ENCODE data around the gene SLC25A31. TPM values are rescaled to one million over a fixed set of nuclear protein-coding genes. Genes with fewer than 3 reads are reported as not detected.

Gene SLC25A31
- total RNA-seq, 2 experiments from 2014 or later: not detected

DNA sequence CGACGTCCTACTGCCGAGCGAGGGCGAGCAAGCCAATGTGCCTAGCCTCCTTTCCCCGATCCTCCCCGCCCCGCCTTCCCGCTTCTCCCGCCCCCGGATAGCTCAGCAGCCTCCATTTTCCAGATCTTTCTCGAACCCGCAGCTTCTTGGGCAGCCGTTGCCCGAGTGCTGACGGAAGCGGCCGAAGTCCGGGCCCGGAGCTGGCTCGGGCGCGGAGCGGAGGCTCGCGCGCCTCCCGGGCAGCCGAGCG is 51.8 kb downstream of the SLC25A31 start:
- Mint-ChIP-seq H3K27ac (no peak overlapping the region), H3K27me3 (peaks cover 54% of the 10 kb centered on the region), H3K4me1 (ENCODE audit: low read depth) (peaks cover 18% of the 10 kb centered on the region), H3K36me3 (peaks cover 2% of the 10 kb centered on the region), H3K4me3 (peak overlapping the region; percentile 79), H3K9me3 (no peaks in the 10 kb centered on the region)
- ChIA-PET CTCF (interaction anchor here (1.1 kb wide), 1 partner anchor 279 kb away, joined by 3 read pairs; the partner anchor contains the start of gene LARP1B), POLR2A (interaction anchor here (0.5 to 1.8 kb wide), 2 partner anchors 37 to 183 kb away, joined by 6 read pairs; partner anchors contain the start of genes ABHD18 and MFSD8)
- intact Hi-C loops (cut with micrococcal nuclease): loop anchor here (1.0 to 2.0 kb wide), 6 partner anchors 98 to 506 kb away; partner anchors contain the start of genes ABHD18, INTU, LARP1B and MFSD8
- peak; percentile 79 for DNase-seq

DNA sequence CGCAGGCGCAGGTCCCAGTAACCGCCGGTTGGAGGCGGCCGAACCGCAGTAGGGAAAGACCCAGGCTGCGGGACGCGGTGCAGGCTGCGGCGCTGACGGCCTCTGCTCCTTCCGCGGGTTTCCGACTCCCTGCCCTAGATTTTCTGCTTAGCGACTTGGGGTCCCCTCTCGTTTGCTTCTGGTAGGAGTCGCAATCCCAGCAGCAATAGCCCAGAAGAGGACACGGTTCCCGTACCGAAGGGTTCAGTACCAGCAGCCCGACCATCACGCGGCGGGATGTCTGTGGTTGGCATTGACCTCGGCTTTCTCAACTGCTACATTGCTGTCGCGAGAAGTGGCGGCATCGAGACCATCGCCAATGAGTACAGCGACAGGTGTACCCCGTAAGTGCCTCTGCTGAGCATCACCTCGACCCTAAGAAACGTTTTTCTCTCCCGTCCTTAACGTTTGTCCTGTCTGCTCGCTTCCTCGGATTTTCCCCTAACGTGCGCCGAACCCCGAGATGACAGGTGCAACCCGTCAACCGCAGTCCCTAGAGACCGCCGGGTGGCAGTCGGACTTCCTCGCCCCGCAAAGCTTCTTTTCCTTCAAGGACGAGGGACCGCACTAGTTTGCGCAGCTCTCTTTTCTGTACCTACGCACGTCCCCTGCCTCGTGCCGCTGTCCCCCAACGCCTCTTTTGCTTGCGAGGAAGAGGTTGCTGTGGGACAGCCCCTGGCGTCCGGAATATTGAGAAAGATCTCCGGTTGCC is 52.2 kb downstream of the SLC25A31 start, which contains the start of gene HSPA4L:
TSS of gene HSPA4L (plus strand) at position 48 of the 751 bp plus-strand sequence. CDS start at position 277, 229 bp downstream.
- peaks cover 2% of the 10 kb centered on the region for H3K36me3 Mint-ChIP-seq
- H3K4me1 Mint-ChIP-seq (ENCODE audit: low read depth): peaks cover 18% of the 10 kb centered on the region
- H3K27me3 Mint-ChIP-seq: peaks cover 51% of the 10 kb centered on the region
- H3K27ac Mint-ChIP-seq: peak within 1 kb of the TSS; percentile 49
- H3K4me3 Mint-ChIP-seq: peak within 1 kb of the TSS; percentile 79
- DNase-seq: no peak
- H3K9me3 Mint-ChIP-seq: no peaks in the 10 kb centered on the region
- ChIA-PET CTCF (interaction anchor here (0.8 kb wide), 1 partner anchor 183 kb away, joined by 4 read pairs; the partner anchor contains the start of genes ABHD18 and MFSD8), POLR2A (interaction anchor here (1.8 kb wide), 1 partner anchor 183 kb away, joined by 6 read pairs; the partner anchor contains the start of genes ABHD18 and MFSD8)
- intact Hi-C loops (cut with micrococcal nuclease): loop anchor here (1.0 to 2.0 kb wide), 6 partner anchors 98 to 506 kb away; partner anchors contain the start of genes ABHD18, INTU, LARP1B and MFSD8

DNA sequence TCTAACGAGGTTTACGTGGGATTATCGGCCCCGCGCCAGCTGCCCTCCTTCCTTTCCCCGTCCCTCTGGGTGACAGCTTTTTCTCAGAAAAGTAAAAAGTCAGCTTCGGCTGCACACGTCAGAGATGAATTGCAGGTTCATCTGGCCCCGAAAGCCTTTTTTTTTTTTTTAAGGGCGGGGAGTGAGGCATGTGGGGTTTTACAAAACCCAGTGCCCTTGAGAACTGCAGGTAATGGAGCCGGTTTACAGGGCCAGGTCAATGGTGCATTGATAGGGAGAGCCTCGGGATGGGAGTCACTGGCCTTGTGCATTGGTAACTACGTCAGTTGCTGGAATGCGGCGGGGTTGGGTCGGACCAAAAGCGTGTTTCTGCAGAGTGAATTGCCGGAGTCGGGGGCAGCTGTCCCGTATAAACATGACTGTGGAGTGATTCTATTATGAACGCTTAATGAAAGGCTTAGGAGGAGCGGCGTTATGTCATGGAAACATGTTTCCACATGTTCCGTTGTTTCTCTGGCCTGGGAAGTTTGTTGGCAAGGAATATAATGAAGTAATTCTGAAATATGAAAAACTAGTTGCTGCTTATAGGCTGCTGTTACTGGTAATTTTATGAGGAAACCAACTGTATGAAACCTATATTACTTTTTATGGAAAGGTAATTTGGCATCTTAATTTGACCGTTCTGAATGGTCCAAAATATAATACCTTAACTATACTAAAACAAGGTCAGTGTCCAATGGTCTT is 53.0 kb downstream of the SLC25A31 start:
- Mint-ChIP-seq H3K36me3 (peaks cover 2% of the 10 kb centered on the region), H3K4me3 (peak overlapping the region; percentile 79), H3K9me3 (no peaks in the 10 kb centered on the region), H3K27me3 (peaks cover 44% of the 10 kb centered on the region), H3K4me1 (ENCODE audit: low read depth) (peaks cover 18% of the 10 kb centered on the region), H3K27ac (peak overlapping the region; percentile 49)
- CTCF ChIA-PET: interaction anchor here (0.8 kb wide), 1 partner anchor 182 kb away, joined by 4 read pairs; the partner anchor contains the start of genes ABHD18 and MFSD8
- intact Hi-C loops (cut with micrococcal nuclease): loop anchor here (2.0 kb wide), 3 partner anchors 150 to 278 kb away; partner anchors contain the start of genes INTU and LARP1B
- POLR2A ChIA-PET: interaction anchor here (1.8 kb wide), 1 partner anchor 182 kb away, joined by 6 read pairs; the partner anchor contains the start of genes ABHD18 and MFSD8
- peak; percentile 77 for DNase-seq

DNA sequence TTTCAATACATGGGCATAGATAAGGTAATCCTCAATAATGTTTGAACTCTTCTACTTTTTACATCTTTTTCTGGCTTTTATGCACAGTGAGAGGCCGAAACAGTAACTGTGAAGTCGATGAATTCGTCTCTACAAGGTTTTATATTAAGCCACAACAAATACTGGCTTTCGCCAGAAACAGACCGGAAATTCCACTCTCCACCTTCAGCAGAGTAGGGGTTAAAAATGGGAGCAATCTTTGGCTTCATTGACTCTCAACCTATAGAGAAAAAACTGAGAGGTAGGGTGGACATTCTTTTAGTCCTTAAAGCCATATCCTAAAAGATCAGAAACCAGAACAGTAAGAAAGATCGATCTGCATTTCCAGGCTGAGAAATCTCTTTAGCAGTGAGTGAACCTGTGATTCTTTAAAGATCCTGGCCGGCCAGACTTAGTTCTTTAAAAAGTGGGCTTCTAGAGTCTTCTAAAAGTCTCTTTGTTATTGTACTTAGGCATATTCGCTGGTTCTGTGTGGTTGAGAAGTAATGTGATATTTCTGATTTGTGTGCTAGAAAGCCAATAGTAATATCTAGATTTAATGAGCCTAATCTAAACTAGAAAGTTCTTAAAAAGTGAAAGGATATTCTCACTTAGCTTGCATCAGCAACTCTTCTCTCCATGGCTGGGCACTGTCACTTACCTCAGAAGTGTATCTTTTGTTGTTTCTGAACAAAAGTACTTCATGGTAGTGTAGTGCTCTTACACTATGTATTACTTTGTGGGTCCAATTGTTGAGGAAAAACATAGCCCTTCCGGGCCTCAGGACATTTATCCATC is 54.0 kb downstream of the SLC25A31 start:
- ChIA-PET CTCF (no interaction called here), POLR2A (no interaction called here)
- Mint-ChIP-seq H3K4me3 (no peak overlapping the region), H3K36me3 (peaks cover 2% of the 10 kb centered on the region), H3K27me3 (peaks cover 44% of the 10 kb centered on the region), H3K4me1 (ENCODE audit: low read depth) (peaks cover 18% of the 10 kb centered on the region), H3K27ac (no peak overlapping the region), H3K9me3 (no peaks in the 10 kb centered on the region)
- intact Hi-C loops (cut with micrococcal nuclease): loop anchor here (2.0 kb wide), 3 partner anchors 151 to 277 kb away; partner anchors contain the start of genes INTU and LARP1B
- DNase-seq: no peak

DNA sequence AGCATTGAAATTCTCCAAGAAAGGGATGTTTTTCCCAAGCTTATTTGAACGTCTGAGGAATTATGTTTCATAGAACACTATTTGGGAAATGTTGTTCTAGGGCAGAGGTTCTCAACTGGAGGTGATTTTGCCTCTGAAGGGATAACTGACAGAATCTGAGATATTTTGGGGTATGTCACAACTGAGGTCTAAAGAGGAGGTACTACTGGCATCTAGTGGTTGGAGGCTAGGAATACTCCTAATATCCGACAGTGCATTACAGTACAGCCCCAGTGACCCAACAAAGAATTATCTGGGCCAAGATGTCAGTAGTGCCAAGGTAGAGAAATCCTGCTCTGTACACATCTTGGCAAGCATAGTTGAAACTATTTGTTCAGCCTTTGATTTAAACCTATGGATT is 58.3 kb downstream of the SLC25A31 start:
- peaks cover 31% of the 10 kb centered on the region for H3K27me3 Mint-ChIP-seq
- no peak overlapping the region for H3K27ac Mint-ChIP-seq
- no peaks in the 10 kb centered on the region for H3K4me1 Mint-ChIP-seq (ENCODE audit: low read depth)
- CTCF ChIA-PET: interaction anchor here (1.3 kb wide), 1 partner anchor 14 kb away, joined by 3 read pairs; no protein-coding TSS in a partner anchor
- no peaks in the 10 kb centered on the region for H3K9me3 Mint-ChIP-seq
- no peak overlapping the region for H3K4me3 Mint-ChIP-seq
- H3K36me3 Mint-ChIP-seq: no peaks in the 10 kb centered on the region
- POLR2A ChIA-PET: no interaction called here
- intact Hi-C loops (cut with micrococcal nuclease): loop anchor here (2.0 kb wide), 1 partner anchor 184 kb away; no protein-coding TSS in a partner anchor
- no peak for DNase-seq

DNA sequence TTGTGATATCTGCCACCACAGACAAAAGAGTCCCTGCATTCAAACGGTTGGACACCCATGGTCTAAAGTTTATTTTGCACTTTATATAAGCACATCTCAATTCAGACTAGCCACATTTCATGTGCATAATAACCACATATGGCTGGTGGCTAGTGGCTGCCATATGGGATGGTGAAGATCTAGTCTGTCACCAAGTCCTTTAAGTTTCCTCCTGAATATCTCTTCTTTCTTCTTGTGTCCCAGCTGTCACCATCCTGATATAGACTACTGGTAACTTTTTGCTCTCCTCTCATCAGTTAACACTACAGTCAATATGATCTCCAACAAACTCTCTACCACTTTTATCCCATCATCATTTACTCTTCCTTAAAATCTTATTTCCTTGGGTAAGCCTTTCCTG is 61.2 kb downstream of the SLC25A31 start:
- Mint-ChIP-seq H3K36me3 (no peaks in the 10 kb centered on the region), H3K4me3 (no peak overlapping the region), H3K4me1 (ENCODE audit: low read depth) (no peaks in the 10 kb centered on the region), H3K9me3 (no peaks in the 10 kb centered on the region), H3K27me3 (peaks cover 29% of the 10 kb centered on the region), H3K27ac (no peak overlapping the region)
- intact Hi-C loops (cut with micrococcal nuclease): no loop called here
- ChIA-PET CTCF (no interaction called here), POLR2A (no interaction called here)
- no peak for DNase-seq

DNA sequence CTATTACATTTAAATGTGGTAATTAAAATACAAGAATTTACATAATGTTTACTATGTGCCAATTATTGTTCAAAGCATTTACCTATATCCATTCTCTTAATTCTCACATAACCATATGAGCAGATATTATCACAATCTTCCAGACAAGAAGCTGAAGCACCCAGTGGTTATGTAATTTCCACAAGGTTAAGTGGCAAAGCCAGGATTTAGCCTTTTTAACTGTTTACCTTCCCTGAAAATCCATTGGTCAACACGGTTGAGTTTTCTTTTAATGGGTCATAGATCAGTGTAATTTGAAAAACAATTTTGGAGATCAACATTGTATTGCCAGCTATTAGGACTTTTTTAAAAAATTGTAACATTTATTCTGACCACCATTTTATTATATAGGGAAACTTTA is 63.3 kb downstream of the SLC25A31 start:
- POLR2A ChIA-PET: no interaction called here
- CTCF ChIA-PET: no interaction called here

DNA sequence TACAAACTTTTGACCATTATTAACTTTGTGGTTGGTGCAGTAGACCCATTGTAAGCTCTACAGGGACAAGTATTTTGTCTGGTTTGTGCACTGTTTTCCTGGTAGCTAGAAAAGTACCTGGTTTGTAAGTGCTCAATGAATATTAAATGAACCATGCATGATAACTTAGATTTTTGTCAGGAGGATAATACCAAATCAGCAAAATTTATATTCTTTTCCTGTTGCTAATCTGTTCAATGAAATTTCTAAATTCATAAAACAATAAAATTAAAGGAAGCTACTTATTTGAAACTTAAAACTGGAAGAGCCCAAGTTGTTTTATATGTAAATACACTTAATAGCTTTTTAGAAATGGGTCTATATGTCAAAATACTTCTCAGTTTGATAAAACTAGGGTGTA is 69.5 kb downstream of the SLC25A31 start:
- no peak for DNase-seq
- no peak overlapping the region for H3K27ac Mint-ChIP-seq
- no peaks in the 10 kb centered on the region for H3K36me3 Mint-ChIP-seq
- ChIA-PET CTCF (no interaction called here), POLR2A (no interaction called here)
- H3K27me3 Mint-ChIP-seq: peaks cover 10% of the 10 kb centered on the region
- H3K4me3 Mint-ChIP-seq: no peak overlapping the region
- H3K4me1 Mint-ChIP-seq (ENCODE audit: low read depth): no peaks in the 10 kb centered on the region
- H3K9me3 Mint-ChIP-seq: no peaks in the 10 kb centered on the region
- intact Hi-C loops (cut with micrococcal nuclease): no loop called here

More for the DNA sequence above, 63.3 kb downstream of the SLC25A31 start:
- Mint-ChIP-seq H3K27me3 (peaks cover 28% of the 10 kb centered on the region), H3K27ac (no peak overlapping the region), H3K36me3 (no peaks in the 10 kb centered on the region), H3K4me1 (ENCODE audit: low read depth) (no peaks in the 10 kb centered on the region), H3K4me3 (no peak overlapping the region), H3K9me3 (no peaks in the 10 kb centered on the region)
- intact Hi-C loops (cut with micrococcal nuclease): no loop called here
- DNase-seq: no peak

DNA sequence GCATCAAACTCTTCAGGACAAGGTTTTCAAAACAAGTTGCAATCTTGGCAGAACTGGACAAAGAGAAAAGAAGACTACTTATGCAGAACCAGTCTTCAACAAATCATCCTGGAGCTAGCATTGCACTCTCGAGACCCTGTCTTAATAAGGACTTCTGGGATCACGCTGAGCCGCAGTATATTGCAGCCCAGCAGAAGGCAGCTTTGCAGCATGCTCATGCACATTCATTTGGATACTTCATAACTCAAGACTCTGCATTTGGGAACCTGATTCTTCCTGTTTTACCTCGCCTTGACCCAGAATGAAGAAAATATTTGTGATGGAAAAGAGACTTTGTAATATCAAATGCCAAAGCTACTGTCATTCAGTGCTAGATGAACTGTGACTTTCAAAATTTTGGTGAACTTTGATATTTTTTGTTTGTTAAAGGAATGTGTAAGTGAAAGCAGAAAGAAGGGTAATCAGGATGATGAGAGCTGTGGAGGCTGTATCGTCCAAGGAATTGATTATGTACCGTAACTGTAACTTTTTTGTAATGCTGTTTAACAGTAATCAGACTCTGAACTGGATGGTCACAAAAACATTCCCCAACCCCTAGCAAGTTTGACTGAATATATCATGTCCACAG is 79.1 kb downstream of the SLC25A31 start:
- intact Hi-C loops (cut with micrococcal nuclease): no loop called here
- no peak overlapping the region for H3K4me3 Mint-ChIP-seq
- CTCF ChIA-PET: no interaction called here
- no peak for DNase-seq
- H3K27ac Mint-ChIP-seq: no peak overlapping the region
- H3K27me3 Mint-ChIP-seq: peaks cover 6% of the 10 kb centered on the region
- no peaks in the 10 kb centered on the region for H3K36me3 Mint-ChIP-seq
- POLR2A ChIA-PET: no interaction called here
- no peaks in the 10 kb centered on the region for H3K4me1 Mint-ChIP-seq (ENCODE audit: low read depth)
- no peaks in the 10 kb centered on the region for H3K9me3 Mint-ChIP-seq

DNA sequence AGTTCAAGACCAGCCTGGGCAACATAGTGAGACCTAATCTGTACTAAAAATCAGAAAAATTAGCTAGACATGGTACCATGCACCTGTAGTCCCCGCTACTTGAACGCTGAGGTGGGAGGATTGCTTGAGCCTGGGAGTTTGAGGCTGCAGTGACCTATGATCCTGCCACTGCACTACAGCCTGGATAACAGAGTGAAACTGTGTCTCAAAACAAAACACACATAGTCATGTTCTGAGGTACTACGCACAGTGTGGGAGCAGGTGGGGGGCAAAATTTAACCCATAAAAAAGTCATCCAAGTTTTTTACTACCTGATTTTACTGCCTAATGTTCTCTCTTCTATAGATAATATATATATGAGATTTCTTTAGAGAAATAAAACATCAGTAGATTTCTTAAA is 80.4 kb downstream of the SLC25A31 start:
- Mint-ChIP-seq H3K36me3 (no peaks in the 10 kb centered on the region), H3K4me1 (ENCODE audit: low read depth) (no peaks in the 10 kb centered on the region), H3K4me3 (no peak overlapping the region), H3K9me3 (no peaks in the 10 kb centered on the region), H3K27ac (no peak overlapping the region), H3K27me3 (peaks cover 6% of the 10 kb centered on the region)
- CTCF ChIA-PET: no interaction called here
- intact Hi-C loops (cut with micrococcal nuclease): no loop called here
- DNase-seq: no peak
- POLR2A ChIA-PET: interaction anchor here (0.6 kb wide), 1 partner anchor 44 kb away, joined by 3 read pairs; no protein-coding TSS in a partner anchor

DNA sequence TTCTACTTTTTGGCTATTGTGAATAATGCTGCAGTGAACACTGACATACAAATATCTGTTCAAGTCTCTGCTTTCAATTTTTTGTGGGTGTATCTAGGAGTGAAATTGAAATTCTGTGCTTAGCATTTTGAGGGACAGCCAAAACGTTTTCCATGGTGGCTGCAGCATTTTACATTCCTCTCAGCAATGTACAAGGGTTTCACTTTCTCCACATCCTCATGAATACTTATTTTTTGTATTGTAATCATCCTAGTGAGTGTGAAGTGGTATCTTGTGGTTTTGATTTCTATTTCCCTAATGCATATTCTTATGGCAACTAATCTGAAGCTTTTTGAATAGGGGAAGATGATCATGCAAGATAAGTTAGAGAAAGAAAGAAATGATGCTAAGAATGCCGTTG is 92.2 kb downstream of the SLC25A31 start:
- no peak overlapping the region for H3K27ac Mint-ChIP-seq
- POLR2A ChIA-PET: no interaction called here
- CTCF ChIA-PET: no interaction called here
- peaks cover 16% of the 10 kb centered on the region for H3K27me3 Mint-ChIP-seq
- DNase-seq: no peak
- intact Hi-C loops (cut with micrococcal nuclease): no loop called here
- no peaks in the 10 kb centered on the region for H3K36me3 Mint-ChIP-seq
- no peak overlapping the region for H3K4me3 Mint-ChIP-seq
- H3K9me3 Mint-ChIP-seq: no peaks in the 10 kb centered on the region
- no peaks in the 10 kb centered on the region for H3K4me1 Mint-ChIP-seq (ENCODE audit: low read depth)
